NT2/D1 (cell line): ENCODE measurements around the gene LILRA6.
"Not testable (repeated sequence)": the region's sequence is repeated elsewhere in the genome, so short reads cannot be mapped to it uniquely, and the experiment has no call there.

Experiments used
- DNase-seq: peaks from one replicate; pipeline ENCODE4 v3.0.0-alpha.2; 2011; ENCODE audit warnings: low read depth, low spot score
- H3K27me3 ChIP-seq: 2 replicates; pipeline ENCODE4 v1.6.0; 2011; ENCODE audit warnings: mild to moderate bottlenecking; ENCODE audit not compliant: insufficient read length, insufficient read depth
- H3K36me3 ChIP-seq: 2 replicates; pipeline ENCODE4 v1.6.1; 2011; ENCODE audit warnings: mild to moderate bottlenecking, low read length, mixed read lengths; ENCODE audit not compliant: insufficient read depth, insufficient read length
- H3K4me1 ChIP-seq: 2 replicates; pipeline ENCODE4 v1.5.1; 2011; ENCODE audit not compliant: insufficient read depth, insufficient read length
- H3K4me3 ChIP-seq: 2 replicates; pipeline ENCODE4 v1.5.1; 2011; ENCODE audit warnings: low read depth; ENCODE audit not compliant: insufficient read length
- H3K9ac ChIP-seq: 2 replicates; pipeline ENCODE4 v1.6.0; 2011; ENCODE audit warnings: low read depth; ENCODE audit not compliant: insufficient read length
- H3K9me3 ChIP-seq: 2 replicates; pipeline ENCODE4 v1.5.1; 2011; ENCODE audit warnings: mild to moderate bottlenecking, low read length; ENCODE audit not compliant: insufficient read depth
- SUZ12 ChIP-seq: IDR thresholded peaks from 2 replicates; pipeline ENCODE4 v1.6.1; 2011; ENCODE audit not compliant: insufficient read length, insufficient read depth; ENCODE audit errors: extremely low read depth
- YY1 ChIP-seq: IDR thresholded peaks from 2 replicates; pipeline ENCODE4 v1.6.1; 2011; ENCODE audit not compliant: insufficient read length, insufficient read depth
- ZNF274 ChIP-seq: IDR thresholded peaks from 2 replicates; pipeline ENCODE4 v1.6.1; 2011; ENCODE audit warnings: mild to moderate bottlenecking, low read depth, low read length

Gene LILRA6

DNA sequence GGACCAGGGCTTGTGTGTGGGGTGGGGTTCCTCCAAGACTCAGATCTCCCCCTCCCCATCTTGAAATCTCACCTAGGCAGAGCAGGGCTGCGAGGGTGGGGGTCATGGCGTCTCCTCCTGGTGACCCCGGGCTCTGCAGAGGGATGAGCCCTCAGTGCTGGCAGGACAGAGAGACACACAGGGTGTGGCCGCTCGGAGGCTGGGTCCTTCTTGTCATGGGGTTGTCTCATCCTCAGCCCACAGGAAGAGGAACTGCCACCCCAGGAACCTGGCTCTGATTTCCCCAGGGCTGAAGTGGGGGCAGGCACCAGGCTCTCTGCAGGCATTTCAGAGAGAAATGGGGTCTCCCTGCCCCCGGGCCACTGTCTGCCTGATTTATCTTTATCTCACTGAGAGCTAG lies at the start of gene LILRA6:
Gene LILRA6 (minus strand): TSS at position 145 of the 400 bp plus-strand sequence.
- not testable (repeated sequence) for H3K36me3 ChIP-seq, H3K4me1 ChIP-seq, H3K9me3 ChIP-seq, H3K27me3 ChIP-seq, H3K9ac ChIP-seq, DNase-seq, H3K4me3 ChIP-seq

DNA sequence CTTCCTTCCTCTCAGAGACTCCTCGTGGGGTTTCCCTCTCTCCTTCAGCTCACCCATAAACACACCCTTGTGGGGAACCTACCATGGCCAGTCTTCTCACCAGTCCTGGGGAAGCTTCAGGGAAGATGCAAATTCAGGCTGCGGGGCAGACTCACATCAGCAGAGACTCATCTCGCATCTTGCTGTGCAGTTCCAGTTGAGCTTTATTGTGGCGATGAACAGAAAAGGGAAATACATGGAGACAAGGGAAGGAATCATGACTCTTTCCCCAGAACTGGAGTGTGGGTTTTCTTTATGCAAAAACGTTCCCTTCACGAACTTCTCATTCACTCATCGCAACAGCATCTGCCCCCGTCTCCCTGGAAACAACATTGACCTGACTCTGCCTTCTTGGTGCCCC lies 46.6 kb upstream of the LILRA6 start:
- H3K9ac ChIP-seq: not testable (repeated sequence)

DNA sequence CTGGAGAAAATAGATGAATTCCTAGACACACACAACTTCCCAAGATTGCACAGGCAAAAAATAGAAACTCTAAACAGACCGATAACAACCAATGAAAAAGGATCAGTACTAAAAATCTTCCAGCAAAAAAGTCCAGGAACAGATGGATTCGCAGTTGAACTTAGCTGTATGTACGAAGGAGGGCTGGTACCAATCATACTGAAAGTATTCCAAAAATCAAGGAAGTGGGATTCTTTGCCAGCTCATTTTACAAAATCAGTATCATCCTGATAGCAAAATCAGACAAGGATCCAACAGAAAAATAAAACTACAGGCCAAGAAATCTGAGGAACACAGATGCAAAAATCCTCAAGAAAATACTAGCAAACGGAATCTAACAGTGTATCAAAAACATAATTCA lies 44.9 kb upstream of the LILRA6 start:
- no peaks in the 10 kb centered on the region for H3K36me3 ChIP-seq
- H3K4me1 ChIP-seq: peaks cover 2% of the 10 kb centered on the region
- H3K4me3 ChIP-seq: no peak overlapping the region
- no peak for DNase-seq
- H3K9ac ChIP-seq: no peak overlapping the region
- no peaks in the 10 kb centered on the region for H3K9me3 ChIP-seq
- no peak for TF ChIP-seq YY1
- no peak for TF ChIP-seq SUZ12
- no peak for TF ChIP-seq ZNF274
- H3K27me3 ChIP-seq: no peaks in the 10 kb centered on the region

More for the DNA sequence above, 46.6 kb upstream of the LILRA6 start:
- not testable (repeated sequence) for H3K27me3 ChIP-seq, H3K9me3 ChIP-seq, H3K4me1 ChIP-seq, H3K36me3 ChIP-seq, DNase-seq, H3K4me3 ChIP-seq

DNA sequence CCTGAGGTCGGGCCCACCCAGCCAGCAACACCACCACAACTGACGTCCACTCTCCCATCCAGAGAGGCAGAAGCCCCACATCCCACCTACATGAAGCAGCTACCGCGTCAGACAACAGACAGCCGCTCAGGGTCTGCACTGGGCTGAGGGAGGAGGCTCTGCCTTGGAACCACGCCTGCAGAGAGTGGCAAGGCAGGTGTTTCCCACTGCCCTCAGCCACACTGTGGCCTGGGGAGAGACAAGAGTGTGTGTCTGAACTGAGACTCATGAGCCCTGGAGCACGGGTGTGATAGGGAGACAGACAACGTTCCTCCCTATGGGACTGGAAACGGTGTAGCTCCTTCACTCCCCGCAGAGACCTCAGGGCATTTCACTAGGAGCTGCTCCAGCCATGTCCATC lies 43.7 kb upstream of the LILRA6 start:
- not testable (repeated sequence) for H3K36me3 ChIP-seq, H3K9me3 ChIP-seq, H3K27me3 ChIP-seq, H3K4me1 ChIP-seq, H3K4me3 ChIP-seq, DNase-seq, H3K9ac ChIP-seq

DNA sequence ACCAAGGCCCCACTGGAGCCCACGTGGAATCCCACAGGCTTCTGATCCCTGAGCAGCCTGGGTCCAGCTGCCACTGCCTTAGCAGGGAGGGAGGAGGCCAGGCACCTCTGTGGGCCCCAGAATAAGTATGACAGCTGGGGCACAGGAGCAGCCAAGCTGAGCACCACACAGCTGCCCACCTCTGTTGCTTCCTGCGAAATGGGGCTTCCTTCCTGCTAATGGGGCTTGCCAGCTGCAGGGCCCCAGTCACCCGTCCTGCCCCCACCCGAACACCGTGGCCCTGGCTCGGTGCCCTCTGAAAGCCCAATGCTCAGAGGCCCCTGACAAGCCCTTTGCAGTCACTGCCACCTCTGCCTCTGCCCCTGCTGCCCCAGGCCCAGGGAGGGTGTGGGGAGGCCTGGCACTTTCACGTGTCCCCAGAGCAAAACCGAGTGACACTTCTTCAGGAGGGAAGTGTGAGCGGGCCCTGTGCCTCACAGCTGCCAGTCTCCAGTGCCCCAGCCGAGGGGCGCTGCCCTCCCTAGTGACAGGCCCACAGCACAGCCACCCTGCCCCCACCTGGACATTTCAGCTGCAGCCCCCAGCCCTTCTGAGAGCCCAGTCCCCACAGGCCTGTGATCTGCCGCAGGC lies 43.0 kb upstream of the LILRA6 start:
- DNase-seq, H3K4me1 ChIP-seq, H3K4me3 ChIP-seq, H3K9ac ChIP-seq, H3K27me3 ChIP-seq, H3K36me3 ChIP-seq, H3K9me3 ChIP-seq: not testable (repeated sequence)

DNA sequence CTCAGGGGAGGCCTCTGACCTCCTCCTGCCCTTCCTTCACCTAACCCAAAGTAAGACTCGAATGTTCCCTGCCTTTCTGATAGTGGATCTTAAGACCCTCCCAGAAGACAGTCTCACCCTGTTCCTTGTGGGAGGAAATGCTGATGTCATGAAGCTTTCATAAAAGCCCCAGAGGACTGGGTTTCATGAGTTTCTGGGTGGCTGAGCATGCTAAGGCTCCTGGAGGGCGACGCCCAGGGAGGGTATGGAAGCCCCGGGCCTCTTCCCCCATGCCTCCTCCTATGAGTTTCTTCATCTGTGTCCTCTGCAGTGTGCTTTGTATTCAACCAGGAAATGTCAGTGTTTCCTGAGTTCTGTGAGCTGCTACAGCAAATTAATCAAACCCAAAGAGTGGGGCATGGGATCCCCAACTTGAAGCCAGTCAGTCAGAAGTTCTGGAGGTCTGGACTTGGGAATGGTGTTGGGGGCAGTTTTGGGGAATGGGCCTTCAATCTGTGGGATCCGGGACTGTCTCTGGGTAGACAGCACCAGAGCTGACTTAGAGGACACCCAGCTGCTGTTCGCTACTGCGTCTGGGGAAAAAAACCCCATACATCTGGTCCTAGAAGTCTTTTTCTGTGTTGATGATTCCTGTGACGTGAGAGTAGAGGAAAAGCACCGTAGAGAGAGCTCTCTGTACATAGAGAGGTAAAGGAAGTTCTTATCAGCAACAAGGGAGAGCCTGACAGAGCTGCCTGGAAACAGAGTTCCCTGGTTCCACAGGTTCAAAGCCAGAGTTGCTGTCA lies 40.3 kb upstream of the LILRA6 start:
- peaks cover 8% of the 10 kb centered on the region for H3K27me3 ChIP-seq
- no peak overlapping the region for H3K9ac ChIP-seq
- no peaks in the 10 kb centered on the region for H3K36me3 ChIP-seq
- no peaks in the 10 kb centered on the region for H3K9me3 ChIP-seq
- no peak for DNase-seq
- no peak overlapping the region for H3K4me3 ChIP-seq
- peaks cover 2% of the 10 kb centered on the region for H3K4me1 ChIP-seq
- TF ChIP-seq ZNF274 (no peak), YY1 (no peak), SUZ12 (no peak)

DNA sequence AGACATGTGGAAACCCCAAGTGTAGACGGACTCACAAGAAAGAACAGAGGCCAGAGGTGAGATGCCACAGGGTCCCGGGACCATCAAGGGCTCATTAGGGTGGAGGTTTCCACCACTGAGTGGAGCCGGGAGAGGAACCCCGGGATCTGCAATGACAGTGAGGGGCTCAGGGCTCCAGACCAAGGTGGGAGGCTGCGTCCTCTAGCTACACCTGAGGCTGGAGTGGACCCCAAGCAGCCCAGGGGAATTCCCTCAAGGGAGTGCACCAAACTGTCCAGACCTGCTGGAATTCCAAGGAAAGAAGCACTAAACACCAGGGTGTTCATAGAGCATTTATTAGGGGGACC lies 39.1 kb upstream of the LILRA6 start:
- not testable (repeated sequence) for H3K9ac ChIP-seq, H3K4me1 ChIP-seq

DNA sequence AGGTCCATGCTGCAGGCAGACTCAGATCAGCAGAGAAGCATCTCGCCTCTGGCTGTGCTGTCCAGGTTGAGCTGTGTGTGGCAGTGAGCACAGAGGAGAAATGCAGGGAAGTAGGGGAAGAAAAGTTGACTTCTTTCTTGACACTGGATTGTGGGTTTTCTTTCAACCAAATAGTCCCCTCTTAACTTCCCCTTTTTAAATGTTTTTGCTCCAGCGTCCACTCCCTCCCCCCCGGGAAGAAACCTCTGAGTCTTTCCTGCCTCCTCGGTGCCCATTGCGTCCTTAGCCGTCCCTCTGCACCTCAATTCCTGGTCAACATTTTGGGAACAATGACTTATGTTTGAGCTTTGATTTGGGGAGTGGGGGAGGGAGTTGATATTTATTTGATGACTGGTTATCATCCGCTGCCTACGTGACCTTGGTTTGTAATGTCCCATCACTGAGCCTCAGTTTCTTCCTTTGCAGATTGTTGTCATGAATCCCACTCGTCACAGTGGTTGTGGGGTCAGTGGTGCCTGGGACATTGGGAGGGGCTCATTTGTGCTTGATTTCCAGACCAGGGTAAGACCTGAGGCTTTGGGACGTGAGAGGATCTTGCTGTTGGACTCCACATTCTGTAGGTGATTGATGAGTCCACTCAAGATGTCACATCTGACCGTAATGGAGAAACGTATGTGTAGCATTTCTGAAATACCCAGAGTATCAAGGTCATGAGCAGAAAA lies 38.6 kb upstream of the LILRA6 start, which contains the start of gene LILRB2:
Gene LILRB2 (minus strand): TSS at position 104 of the 722 bp plus-strand sequence. CDS start 614 bp downstream, outside the sequence.
- DNase-seq: no peak
- H3K4me3 ChIP-seq: no peak within 1 kb of the TSS
- no peaks in the 10 kb centered on the region for H3K9me3 ChIP-seq
- TF ChIP-seq YY1: no peak
- H3K36me3 ChIP-seq: no peaks in the 10 kb centered on the region
- H3K4me1 ChIP-seq: peaks cover 2% of the 10 kb centered on the region
- peaks cover 8% of the 10 kb centered on the region for H3K27me3 ChIP-seq
- H3K9ac ChIP-seq: no peak within 1 kb of the TSS

More for the DNA sequence above, 39.1 kb upstream of the LILRA6 start:
- H3K9me3 ChIP-seq, H3K36me3 ChIP-seq, DNase-seq, H3K27me3 ChIP-seq, H3K4me3 ChIP-seq: not testable (repeated sequence)

DNA sequence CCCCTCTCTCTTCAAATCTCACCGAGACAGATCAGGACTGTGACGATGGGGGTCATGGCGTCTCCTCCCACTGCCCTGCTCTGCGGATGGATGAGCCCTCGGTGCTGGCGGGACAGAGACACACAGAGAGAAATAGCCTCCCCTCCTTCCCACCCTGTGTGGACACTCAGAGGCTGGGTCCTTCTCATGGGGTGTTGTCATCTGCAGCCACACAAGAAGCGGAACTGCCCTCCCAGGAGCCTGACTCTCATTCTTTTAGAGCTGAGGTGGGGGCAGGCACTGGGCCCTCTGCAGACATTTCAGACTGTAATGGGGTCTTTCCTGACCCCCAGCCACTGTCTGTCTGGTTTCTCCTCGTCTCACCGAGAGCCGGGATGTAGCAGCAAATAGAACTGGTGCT lies 37.9 kb upstream of the LILRA6 start:
- not testable (repeated sequence) for H3K36me3 ChIP-seq, H3K9me3 ChIP-seq, H3K4me3 ChIP-seq, H3K9ac ChIP-seq, H3K4me1 ChIP-seq, H3K27me3 ChIP-seq, DNase-seq

DNA sequence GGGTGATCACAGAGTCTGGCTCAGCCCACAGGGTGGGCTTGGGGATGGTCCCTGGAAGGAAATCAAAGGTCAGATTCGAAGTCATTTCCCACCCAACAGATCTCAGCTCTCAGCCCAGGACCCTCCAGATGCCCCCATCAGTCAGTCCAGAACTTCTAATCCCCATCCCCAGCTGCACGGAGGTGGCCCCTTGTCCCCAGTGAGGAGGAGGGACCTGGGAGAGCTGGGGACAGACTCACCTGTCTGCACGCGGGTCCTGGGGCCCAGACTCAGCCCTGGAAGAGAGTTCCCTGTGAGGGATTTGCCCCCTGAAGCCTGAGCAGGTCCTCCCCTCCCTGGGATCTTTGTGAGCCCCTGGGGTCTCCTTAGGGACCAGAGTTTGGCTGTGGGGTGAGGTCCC lies 37.4 kb upstream of the LILRA6 start:
- not testable (repeated sequence) for DNase-seq, H3K27me3 ChIP-seq

More for the DNA sequence above, 37.4 kb upstream of the LILRA6 start:
- not testable (repeated sequence) for H3K4me1 ChIP-seq, H3K4me3 ChIP-seq, H3K36me3 ChIP-seq, H3K9me3 ChIP-seq, H3K9ac ChIP-seq
